Subcutaneous adipose tissue (tissue), 4 donors: ENCODE data around the gene RXFP2. TPM values are rescaled to one million over a fixed set of nuclear protein-coding genes. Genes with fewer than 3 reads are reported as not detected.

Experiments
- total RNA-seq, 4 donors: library from RNA; depleted of rRNA; stranded (reverse); fragments of >200 nt; gene quantifications; one replicate each; pipeline ENCODE4 v1.1.0, GENCODE V29; 2016
- TF ChIP-seq, protein P1 (sequence below): fragments of 450-650 bp; IDR thresholded peaks from one replicate; pipeline ENCODE4 v1.5.1; 2016; ENCODE audit warnings: low read depth, mild to moderate bottlenecking, control low read depth, antibody characterized with exemption, moderate library complexity

The RXFP2 gene
- total RNA-seq, 4 donors from 2014 or later: 0.33 to 1.1 (median 0.75) TPM; not detected in 1

DNA sequence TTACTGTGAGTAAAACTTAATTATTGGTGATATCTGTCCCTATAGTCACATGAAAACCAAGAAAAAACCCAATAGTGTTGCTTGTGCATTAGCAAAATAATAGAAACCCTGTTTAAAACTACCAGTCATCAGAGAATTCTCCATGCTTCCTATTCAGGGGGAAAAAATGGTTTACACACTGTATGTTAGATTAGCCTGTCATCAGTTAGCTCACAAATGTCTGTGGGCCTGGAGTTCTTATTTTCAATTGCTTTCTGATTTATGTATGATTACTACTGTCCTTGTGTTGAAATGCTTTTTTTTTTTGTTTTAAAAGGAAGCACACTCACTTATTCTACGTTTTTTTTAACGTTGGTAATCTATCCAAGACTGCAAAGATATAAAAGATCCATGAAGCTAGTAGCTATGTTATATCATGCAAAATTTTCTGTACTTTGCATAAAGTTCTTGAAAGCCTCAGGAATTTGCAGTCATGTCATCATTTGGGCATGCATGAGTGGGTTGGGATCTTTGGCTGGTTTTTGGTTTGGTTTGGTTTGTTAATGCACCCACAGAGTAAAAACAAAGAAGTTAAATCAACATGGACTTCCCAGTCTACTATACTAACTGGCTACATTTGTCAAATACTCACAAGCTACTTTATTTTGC lies 25.9 kb downstream of the RXFP2 start:
- TF ChIP-seq, protein P1, sequence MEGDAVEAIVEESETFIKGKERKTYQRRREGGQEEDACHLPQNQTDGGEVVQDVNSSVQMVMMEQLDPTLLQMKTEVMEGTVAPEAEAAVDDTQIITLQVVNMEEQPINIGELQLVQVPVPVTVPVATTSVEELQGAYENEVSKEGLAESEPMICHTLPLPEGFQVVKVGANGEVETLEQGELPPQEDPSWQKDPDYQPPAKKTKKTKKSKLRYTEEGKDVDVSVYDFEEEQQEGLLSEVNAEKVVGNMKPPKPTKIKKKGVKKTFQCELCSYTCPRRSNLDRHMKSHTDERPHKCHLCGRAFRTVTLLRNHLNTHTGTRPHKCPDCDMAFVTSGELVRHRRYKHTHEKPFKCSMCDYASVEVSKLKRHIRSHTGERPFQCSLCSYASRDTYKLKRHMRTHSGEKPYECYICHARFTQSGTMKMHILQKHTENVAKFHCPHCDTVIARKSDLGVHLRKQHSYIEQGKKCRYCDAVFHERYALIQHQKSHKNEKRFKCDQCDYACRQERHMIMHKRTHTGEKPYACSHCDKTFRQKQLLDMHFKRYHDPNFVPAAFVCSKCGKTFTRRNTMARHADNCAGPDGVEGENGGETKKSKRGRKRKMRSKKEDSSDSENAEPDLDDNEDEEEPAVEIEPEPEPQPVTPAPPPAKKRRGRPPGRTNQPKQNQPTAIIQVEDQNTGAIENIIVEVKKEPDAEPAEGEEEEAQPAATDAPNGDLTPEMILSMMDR: no peak

DNA sequence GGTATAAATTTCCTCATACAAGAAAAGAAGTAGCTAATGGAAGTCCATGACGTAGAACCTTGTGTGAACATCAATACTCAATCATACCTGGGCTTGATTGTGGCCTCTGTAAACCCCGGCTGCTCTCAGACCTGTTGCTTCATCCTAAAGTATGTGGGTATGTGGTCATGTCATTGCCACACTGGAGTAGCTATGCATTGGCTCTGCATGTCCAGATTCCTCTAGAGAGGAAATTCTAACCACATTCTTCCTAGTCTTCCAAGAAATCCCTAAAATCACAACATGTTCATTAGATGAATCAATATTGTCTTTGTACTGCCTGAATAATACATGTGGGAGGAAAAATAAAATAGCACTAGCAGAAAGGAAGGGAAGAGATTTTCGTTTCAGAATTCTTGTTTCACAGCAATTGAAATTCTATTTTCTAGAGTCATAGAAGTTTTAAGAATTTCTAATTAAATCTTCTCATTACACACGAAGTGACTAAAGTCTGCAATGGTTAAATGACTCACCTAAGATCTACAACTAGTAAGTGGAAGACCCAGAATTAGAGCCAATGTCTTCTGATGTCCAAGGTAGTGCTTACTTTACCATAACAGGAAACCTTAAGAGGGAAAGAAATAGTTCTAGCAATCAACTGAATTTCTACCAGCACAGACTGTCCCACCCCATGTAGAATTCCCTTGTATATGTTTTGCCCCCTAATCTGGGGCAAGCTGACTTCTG lies 28.0 kb downstream of the RXFP2 start:
- TF ChIP-seq, protein P1: no peak

DNA sequence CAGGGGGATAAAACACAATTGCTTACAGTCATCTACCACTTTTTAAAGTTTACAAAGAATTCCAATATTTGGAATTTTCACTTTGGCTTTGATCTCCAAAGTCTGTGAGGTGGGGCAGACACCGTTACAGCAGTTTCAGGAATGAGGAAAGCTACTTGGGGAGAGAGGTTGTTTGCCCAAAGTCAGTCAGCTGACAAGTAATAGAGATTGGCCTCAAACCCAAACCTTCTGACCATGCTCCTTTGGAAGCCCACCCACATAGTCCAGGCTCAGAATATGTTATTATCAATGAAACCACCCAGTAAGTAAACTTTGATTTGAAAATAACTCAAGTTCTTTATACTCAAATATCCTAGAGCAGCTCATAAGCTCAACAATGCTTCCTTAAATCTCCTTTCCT lies 29.0 kb downstream of the RXFP2 start:
- TF ChIP-seq, protein P1: no peak

DNA sequence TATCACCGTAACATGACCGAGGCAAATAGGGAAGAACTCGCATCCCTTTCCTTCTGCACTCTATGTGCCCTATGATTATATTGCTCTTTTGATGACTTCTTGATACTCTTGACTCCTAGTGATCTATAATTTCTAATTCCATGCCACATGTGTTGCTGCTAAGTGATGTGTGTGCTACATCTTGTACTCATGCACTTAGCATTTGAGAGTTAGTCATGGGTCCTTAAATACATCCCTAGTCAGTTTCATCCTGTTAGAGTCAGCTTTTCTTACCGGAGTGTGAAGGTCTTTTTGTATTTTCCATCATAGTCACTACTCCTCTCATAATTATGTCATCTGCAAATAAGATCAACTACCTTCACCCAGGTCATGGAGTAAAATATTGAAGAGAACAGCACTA lies 30.2 kb downstream of the RXFP2 start:
- TF ChIP-seq, protein P1: no peak

DNA sequence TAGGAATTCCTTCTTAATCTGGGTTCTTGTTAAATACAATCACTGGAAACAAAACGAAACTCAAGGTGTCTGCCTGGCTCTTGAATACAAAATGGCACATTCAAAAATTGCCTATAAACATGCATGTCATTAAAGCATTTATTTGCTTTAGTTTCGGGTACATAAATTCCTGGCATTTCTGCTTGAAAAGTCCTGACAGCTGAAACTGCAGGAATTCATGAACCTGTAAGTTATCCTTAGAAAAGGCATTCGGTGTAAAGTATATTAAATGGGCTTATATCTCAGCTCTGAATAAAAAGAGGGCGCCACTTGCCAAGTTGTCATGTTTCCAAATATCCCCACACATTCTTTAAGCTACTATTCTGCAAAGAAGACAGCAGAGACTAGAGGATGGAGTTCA lies 32.9 kb downstream of the RXFP2 start:
- TF ChIP-seq, protein P1: no peak

DNA sequence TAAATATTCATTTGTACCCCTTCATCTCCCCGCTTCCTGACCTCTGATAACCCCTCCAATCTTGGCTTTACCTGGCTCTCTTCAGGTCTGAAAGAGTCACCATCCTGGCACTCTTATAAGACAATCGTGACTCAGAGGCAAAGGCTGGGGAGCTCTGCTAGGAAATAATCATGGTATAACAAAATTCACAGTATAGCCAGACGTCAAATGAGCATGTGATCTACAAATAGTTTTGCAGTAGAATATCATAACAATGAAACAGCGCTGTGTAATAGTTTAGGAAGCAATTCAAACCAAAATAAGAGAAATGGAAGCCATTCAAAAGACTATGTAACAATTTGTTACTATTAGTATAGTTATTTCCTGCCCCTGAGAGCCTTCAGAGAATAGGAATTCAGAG lies 34.2 kb downstream of the RXFP2 start:
- TF ChIP-seq, protein P1: no peak

DNA sequence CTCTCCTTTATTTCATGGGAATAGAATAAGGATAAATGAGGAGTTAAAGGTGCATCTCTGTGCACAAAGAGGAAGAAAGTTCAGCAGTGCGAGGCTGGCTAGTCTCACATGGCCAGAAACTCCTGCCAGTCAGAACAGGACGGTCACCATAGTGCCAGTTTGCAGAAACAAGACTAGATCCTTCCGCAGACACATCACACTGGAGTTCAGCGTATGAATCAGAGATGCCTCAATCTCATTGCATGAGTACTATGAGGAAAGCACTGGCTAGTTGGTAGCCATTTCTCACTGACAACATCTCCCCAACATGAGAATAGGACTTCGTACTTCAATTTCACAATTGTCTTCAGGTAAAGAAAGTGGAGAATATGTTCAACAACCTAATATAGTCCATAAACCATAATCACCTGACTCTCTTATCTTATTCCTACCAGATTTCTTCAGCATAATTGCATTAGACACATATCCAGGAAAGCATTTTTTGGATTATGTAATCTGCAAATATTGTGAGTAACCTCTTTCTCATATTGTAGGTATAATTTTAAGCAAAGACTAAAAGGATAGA lies 34.9 kb downstream of the RXFP2 start:
- TF ChIP-seq, protein P1: no peak
